B cell (primary cell): Measurements from ENCODE around the gene CFD. TPM values are rescaled to one million over a fixed set of nuclear protein-coding genes. Genes with fewer than 3 reads are reported as not detected.

Experiments
- ATAC-seq: fragments of 200-7000 bp; cut with Tn5 transposase; one replicate; pipeline ENCODE4 v1.10.0; 2021; ENCODE audit warnings: low read depth, mild to moderate bottlenecking, moderate number of reproducible peaks, moderate library complexity
- CTCF ChIA-PET: fragments of 350-600 bp; sonication (Branson Sonifier 250); formaldehyde crosslinking; loops from one replicate; lab custom pipeline; 2021; ENCODE audit warnings: antibody characterized with exemption, inconsistent platforms; lab: Charles Lee
- POLR2A ChIA-PET: fragments of 350-600 bp; sonication (Branson Sonifier 250); formaldehyde crosslinking; loops from one replicate; lab custom pipeline; 2021; ENCODE audit warnings: antibody characterized with exemption; lab: Charles Lee
- DNase-seq: peaks from one replicate; pipeline ENCODE4 v3.0.0; 2013
- H2AFZ ChIP-seq: 2 replicates; pipeline ENCODE4 v1.6.1; 2012; ENCODE audit warnings: mild to moderate bottlenecking, low read depth, low read length; ENCODE audit not compliant: insufficient read depth, poor library complexity, severe bottlenecking
- H3K27ac ChIP-seq, 2 donors: 1 replicate in 1 of 2; 2 replicates in 1 of 2; pipeline ENCODE4 v1.5.1; 2012 to 2013; ENCODE audit warnings: low read length in 2 of 2, mild to moderate bottlenecking in 2 of 2, moderate library complexity in 1 of 2
- H3K27me3 ChIP-seq, 4 experiments: fragments of 200-600 bp in 1 of 4; sonication (generic) in 1 of 4; replicated peaks in 1 of 4; 1 replicate in 2 of 4; 2 replicates in 2 of 4; pipeline versions ENCODE4 v1.6.1 to v1.7.0; 2013 to 2016; ENCODE audit warnings: low read length in 3 of 4, mild to moderate bottlenecking in 2 of 4, mixed read lengths in 1 of 4, moderate library complexity in 1 of 4; ENCODE audit not compliant: insufficient read depth in 4 of 4, control insufficient read depth in 3 of 4; ENCODE audit errors: control extremely low read depth in 1 of 4
- H3K36me3 ChIP-seq, 2 experiments: replicated peaks in 1 of 2; 1 replicate in 1 of 2; 2 replicates in 1 of 2; pipeline versions ENCODE4 v1.6.1 to v1.7.1; 2013; ENCODE audit warnings: low read length in 1 of 2; ENCODE audit not compliant: insufficient read depth in 2 of 2, control insufficient read depth in 1 of 2; ENCODE audit errors: control extremely low read depth in 1 of 2, extremely low read depth in 1 of 2
- H3K4me1 ChIP-seq, 2 donors: fragments of 200-600 bp in 1 of 2; sonication (generic) in 1 of 2; 1 replicate in 1 of 2; 2 replicates in 1 of 2; pipeline versions ENCODE4 v1.5.1 to v1.6.1; 2013 to 2017; ENCODE audit warnings: low read length in 2 of 2; ENCODE audit not compliant: control insufficient read depth in 2 of 2, insufficient read depth in 2 of 2
- H3K4me2 ChIP-seq: replicated peaks from 2 replicates; pipeline ENCODE3; 2012; ENCODE audit warnings: mild to moderate bottlenecking, low read depth, low read length; ENCODE audit not compliant: poor library complexity, severe bottlenecking
- H3K4me3 ChIP-seq, 5 experiments: fragments of 200-600 bp in 1 of 5; sonication (generic) in 1 of 5; 1 replicate in 3 of 5; 2 replicates in 2 of 5; pipeline versions ENCODE4 v1.5.1 to v1.7.0; 2011 to 2016; ENCODE audit warnings: low read length in 4 of 5, mild to moderate bottlenecking in 4 of 5, low read depth in 2 of 5, control low read depth in 1 of 5, moderate library complexity in 1 of 5; ENCODE audit not compliant: insufficient read depth in 1 of 5; ENCODE audit errors: control extremely low read depth in 1 of 5, extremely low read depth in 1 of 5
- H3K79me2 ChIP-seq: fragments of 200-600 bp; sonication (generic); one replicate; pipeline ENCODE4 v1.6.0; 2016; ENCODE audit warnings: low read length; ENCODE audit not compliant: control insufficient read depth, insufficient read depth
- H3K9ac ChIP-seq: fragments of 200-600 bp; sonication (generic); 2 replicates; pipeline ENCODE4 v1.6.1; 2017; ENCODE audit warnings: mild to moderate bottlenecking, low read length, moderate library complexity
- H3K9me3 ChIP-seq, 3 donors: one replicate each; pipeline versions ENCODE4 v1.6.1 to v1.7.1; 2013; ENCODE audit warnings: low read length in 2 of 3; ENCODE audit not compliant: control insufficient read depth in 2 of 3, insufficient read depth in 1 of 3; ENCODE audit errors: control extremely low read depth in 1 of 3
- H4K20me1 ChIP-seq: 2 replicates; pipeline ENCODE4 v1.6.0; 2012; ENCODE audit warnings: mild to moderate bottlenecking, low read length; ENCODE audit not compliant: insufficient read depth, control insufficient read depth, poor library complexity, severe bottlenecking
- H3K27ac Mint-ChIP-seq: one replicate; pipeline ENCODE4 v1.8.0; 2021; ENCODE audit warnings: mixed read lengths
- H3K27me3 Mint-ChIP-seq: one replicate; pipeline ENCODE4 v1.8.0; 2021; ENCODE audit warnings: mixed read lengths
- H3K4me1 Mint-ChIP-seq: one replicate; pipeline ENCODE4 v1.8.0; 2021; ENCODE audit warnings: mixed read lengths
- H3K4me3 Mint-ChIP-seq: one replicate; pipeline ENCODE4 v1.8.0; 2021; ENCODE audit warnings: mixed read lengths
- H3K9me3 Mint-ChIP-seq: one replicate; pipeline ENCODE4 v1.8.0; 2022; ENCODE audit warnings: mixed read lengths; ENCODE audit not compliant: insufficient read depth
- CTCF ChIP-seq: fragments of 200-600 bp; IDR thresholded peaks from one replicate; pipeline ENCODE4 v1.8.0; 2022; ENCODE audit warnings: antibody characterized with exemption, mild to moderate bottlenecking
- EZH2 ChIP-seq: IDR thresholded peaks from 2 replicates; pipeline ENCODE4 v1.6.1; 2012; ENCODE audit warnings: borderline replicate concordance, low read depth, mild to moderate bottlenecking, moderate library complexity, low read length; ENCODE audit not compliant: insufficient read depth, poor library complexity, severe bottlenecking
- WGBS: methylation state at CpG from one replicate; pipeline ENCODE4 v1.1.5; 2013; ENCODE audit warnings: missing lambda C conversion rate; ENCODE audit not compliant: insufficient coverage; 5-methylcytosine and 5-hydroxymethylcytosine counted together
- intact Hi-C: fragments of 100-400 bp; cut with micrococcal nuclease; formaldehyde crosslinking; loops from one replicate; pipeline ENCODE4 v1.10.0; 2022
- polyA plus RNA-seq: library from polyadenylated mRNA; depleted of rRNA; stranded (reverse); fragments of >200 nt; gene quantifications from 2 replicates; pipeline ENCODE4 v1.2.3, GENCODE V29; 2012
- total RNA-seq, 2 donors: library from RNA; stranded (reverse); fragments of 120-200 nt in 1 of 2; gene quantifications; 1 replicate in 1 of 2; 2 replicates in 1 of 2; pipeline versions ENCODE4 v1.2.3 to v1.2.4, GENCODE V29; 2013 to 2022

Gene CFD
- total and polyA plus RNA-seq, 2 donors (not counting 1 experiment from before 2014, with no cell fraction given), result 0.79 to 6.6 TPM

GRCh38 chr19:825897-826644, 33.4 kb upstream of the CFD start:
- no peaks in the 10 kb centered on the region for H3K36me3 ChIP-seq
- no peak for ATAC-seq
- POLR2A ChIA-PET, result no interaction called here

More at GRCh38 chr19:825897-826644, 33.4 kb upstream of the CFD start:
- TF ChIP-seq CTCF (no peak), EZH2 (no peak)
- H3K27ac ChIP-seq, result no peak overlapping the region
- intact Hi-C loops, result no loop called here
- peaks cover 0 to 6% (median 0%) of the 10 kb centered on the region in 3 donors for H3K9me3 ChIP-seq
- H3K4me3 ChIP-seq, result no peak overlapping the region
- peaks cover 11% of the 10 kb centered on the region for H3K27me3 Mint-ChIP-seq
- H3K4me3 Mint-ChIP-seq, result no peak overlapping the region
- H3K27me3 ChIP-seq, result peaks cover 0 to 40% (median 10%) of the 10 kb centered on the region in 4 experiments
- 92% methylated on average over 5 of the region's 19 CpGs for WGBS
- DNase-seq, result no peak
- H3K4me1 Mint-ChIP-seq, result peaks cover 2% of the 10 kb centered on the region
- no peak overlapping the region for H2AFZ ChIP-seq
- H3K9me3 Mint-ChIP-seq, result no peaks in the 10 kb centered on the region
- peaks cover 0 to 4% of the 10 kb centered on the region in 2 donors for H3K4me1 ChIP-seq
- H3K4me2 ChIP-seq, result no peak overlapping the region
- H3K27ac Mint-ChIP-seq, result no peak overlapping the region
- no peaks in the 10 kb centered on the region for H4K20me1 ChIP-seq
- CTCF ChIA-PET, result interaction anchor here (1.4 kb wide), 1 partner anchor 92 kb away, joined by 3 read pairs; no protein-coding TSS in a partner anchor
- no peaks in the 10 kb centered on the region for H3K79me2 ChIP-seq
- H3K9ac ChIP-seq, result no peak overlapping the region
